HUES64 (cell line): ENCODE results near the gene SENP1.
"Not testable (repeated sequence)": the region's sequence is repeated elsewhere in the genome, so short reads cannot be mapped to it uniquely, and the experiment has no call there.

Experiments used
- H3K27ac ChIP-seq: 2 replicates; pipeline ENCODE4 v1.7.0; 2013; ENCODE audit warnings: low read depth, low read length, inconsistent platforms
- H3K27me3 ChIP-seq: 2 replicates; pipeline ENCODE4 v1.6.1; 2013; ENCODE audit warnings: mild to moderate bottlenecking, low read length; ENCODE audit not compliant: insufficient read depth
- H3K36me3 ChIP-seq: 2 replicates; pipeline ENCODE4 v1.6.1; 2013; ENCODE audit warnings: mild to moderate bottlenecking, low read length; ENCODE audit not compliant: insufficient read depth
- H3K4me1 ChIP-seq: 2 replicates; pipeline ENCODE4 v1.6.1; 2013; ENCODE audit warnings: mild to moderate bottlenecking, low read length, moderate library complexity; ENCODE audit not compliant: insufficient read depth
- H3K4me3 ChIP-seq: 2 replicates; pipeline ENCODE4 v1.5.1; 2013; ENCODE audit warnings: mild to moderate bottlenecking, low read length, moderate library complexity
- H3K9ac ChIP-seq: 2 replicates; pipeline ENCODE4 v1.6.1; 2013; ENCODE audit warnings: mild to moderate bottlenecking, low read depth, low read length
- H3K9me3 ChIP-seq: 2 replicates; pipeline ENCODE4 v1.6.1; 2013; ENCODE audit warnings: low read depth, low read length; ENCODE audit not compliant: insufficient read depth
- WGBS: fragments of 150-250, 120-280 bp; methylation state at CpG from one replicate; pipeline ENCODE4 v1.1.7; 2013; ENCODE audit warnings: missing lambda C conversion rate; 5-methylcytosine and 5-hydroxymethylcytosine counted together

Gene SENP1

GRCh38 chr12:48126953-48127630 lies 21.2 kb upstream of the SENP1 start:
- H3K9me3 ChIP-seq, result no peaks in the 10 kb centered on the region

DNA sequence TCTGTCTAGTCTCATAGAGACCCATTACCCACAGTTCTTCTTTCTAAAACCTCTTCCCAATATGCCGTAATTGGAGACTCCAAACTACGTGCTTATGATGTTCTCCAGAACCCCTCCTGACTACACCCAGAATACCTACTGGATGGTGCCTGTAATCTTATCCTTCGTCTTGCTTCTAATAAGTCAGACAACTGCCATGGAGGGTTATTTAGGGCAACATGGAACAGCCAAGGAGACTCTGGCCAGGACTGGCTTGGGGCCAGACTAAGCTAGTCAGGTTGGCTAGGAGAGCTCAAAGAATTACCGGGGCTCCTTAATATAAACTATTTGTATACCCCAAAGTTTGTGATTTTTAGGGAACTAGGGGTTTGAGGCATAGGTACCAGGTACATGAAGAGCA lies 20.1 kb upstream of the SENP1 start:
- H3K27me3 ChIP-seq, result no peaks in the 10 kb centered on the region
- no peaks in the 10 kb centered on the region for H3K4me1 ChIP-seq
- H3K27ac ChIP-seq, result no peak overlapping the region
- no peaks in the 10 kb centered on the region for H3K9me3 ChIP-seq
- H3K36me3 ChIP-seq, result peaks cover 83% of the 10 kb centered on the region
- 95% methylated on average over 4 of the region's 4 CpGs for WGBS
- no peak overlapping the region for H3K9ac ChIP-seq
- H3K4me3 ChIP-seq, result no peak overlapping the region

More at GRCh38 chr12:48126953-48127630, 21.2 kb upstream of the SENP1 start:
- H3K27ac ChIP-seq, result no peak overlapping the region
- no peak overlapping the region for H3K4me3 ChIP-seq
- no peak overlapping the region for H3K9ac ChIP-seq
- peaks cover 94% of the 10 kb centered on the region for H3K36me3 ChIP-seq
- no peaks in the 10 kb centered on the region for H3K4me1 ChIP-seq
- 94% methylated on average over 2 of the region's 2 CpGs for WGBS
- no peaks in the 10 kb centered on the region for H3K27me3 ChIP-seq

DNA sequence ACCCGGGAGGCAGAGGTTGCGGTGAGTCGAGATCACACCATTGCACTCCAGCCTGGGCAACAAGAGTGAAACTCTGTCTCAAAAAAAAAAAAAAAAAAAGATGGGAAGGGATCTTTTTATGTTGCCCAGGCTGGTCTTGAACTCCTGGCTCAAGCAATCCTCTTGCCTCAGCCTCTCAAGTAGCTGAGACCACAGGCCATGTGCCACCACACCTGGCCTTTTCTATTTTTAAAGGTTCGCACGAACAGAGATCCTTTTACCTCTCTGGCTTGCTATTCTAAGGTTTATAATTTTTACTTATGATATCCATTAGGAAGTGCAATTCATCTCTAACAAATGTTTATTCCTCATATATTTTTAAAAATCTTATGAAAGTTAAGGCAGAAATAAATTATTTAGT lies 19.7 kb upstream of the SENP1 start:
- H3K9me3 ChIP-seq, H3K27me3 ChIP-seq, H3K27ac ChIP-seq, H3K9ac ChIP-seq, H3K4me1 ChIP-seq, H3K4me3 ChIP-seq: not testable (repeated sequence)
- peaks cover 79% of the 10 kb centered on the region for H3K36me3 ChIP-seq
- 80% methylated on average over 1 of the region's 5 CpGs for WGBS

GRCh38 chr12:48123169-48123568 lies 17.3 kb upstream of the SENP1 start:
- Histone ChIP-seq H3K27me3 (no peaks in the 10 kb centered on the region), H3K9ac (no peak overlapping the region), H3K27ac (no peak overlapping the region), H3K4me1 (peaks cover 11% of the 10 kb centered on the region), H3K9me3 (no peaks in the 10 kb centered on the region), H3K36me3 (peaks cover 56% of the 10 kb centered on the region), H3K4me3 (no peak overlapping the region)
- WGBS, result 93% methylated on average over 4 of the region's 4 CpGs

DNA sequence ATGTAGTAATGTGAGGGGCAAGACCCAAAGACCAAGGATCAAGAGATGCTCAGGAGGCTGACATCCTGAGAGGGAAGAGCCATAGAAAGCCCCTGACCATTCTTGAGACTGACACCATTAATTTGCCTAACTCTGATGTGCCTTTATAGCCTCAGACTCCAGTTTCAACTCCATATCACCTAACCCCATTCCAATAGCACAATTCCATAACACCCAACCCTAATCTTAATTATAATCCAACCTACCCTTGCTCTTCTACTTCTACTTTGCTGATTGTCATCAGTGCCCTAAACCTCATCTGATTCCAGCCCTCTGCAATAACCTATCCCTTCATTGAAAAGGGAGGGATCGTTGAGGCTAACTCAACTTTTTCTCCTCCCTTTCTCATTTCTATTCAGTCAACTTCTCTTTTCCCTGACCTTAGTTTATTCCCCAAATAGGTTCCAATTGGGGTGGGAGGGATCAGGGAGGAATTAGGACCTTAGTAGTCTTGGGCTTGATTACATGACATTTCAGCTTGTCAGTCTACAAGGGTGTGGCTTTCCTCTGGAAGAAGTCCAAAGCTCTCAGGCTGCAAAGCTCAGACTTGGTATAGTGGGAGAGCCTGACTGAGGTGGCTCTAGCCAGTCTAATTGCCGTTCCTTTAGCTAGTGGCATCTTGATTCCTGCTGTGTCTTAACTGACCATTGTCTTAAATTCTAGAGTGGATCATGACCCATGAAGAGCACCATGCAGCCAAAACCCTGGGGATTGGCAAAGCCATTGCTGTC lies 16.4 kb upstream of the SENP1 start:
- peaks cover 11% of the 10 kb centered on the region for H3K4me1 ChIP-seq
- 96% methylated on average over 2 of the region's 2 CpGs for WGBS
- H3K4me3 ChIP-seq, result no peak overlapping the region
- H3K9me3 ChIP-seq, result no peaks in the 10 kb centered on the region
- H3K27ac ChIP-seq, result no peak overlapping the region
- no peaks in the 10 kb centered on the region for H3K27me3 ChIP-seq
- peaks cover 47% of the 10 kb centered on the region for H3K36me3 ChIP-seq
- no peak overlapping the region for H3K9ac ChIP-seq

DNA sequence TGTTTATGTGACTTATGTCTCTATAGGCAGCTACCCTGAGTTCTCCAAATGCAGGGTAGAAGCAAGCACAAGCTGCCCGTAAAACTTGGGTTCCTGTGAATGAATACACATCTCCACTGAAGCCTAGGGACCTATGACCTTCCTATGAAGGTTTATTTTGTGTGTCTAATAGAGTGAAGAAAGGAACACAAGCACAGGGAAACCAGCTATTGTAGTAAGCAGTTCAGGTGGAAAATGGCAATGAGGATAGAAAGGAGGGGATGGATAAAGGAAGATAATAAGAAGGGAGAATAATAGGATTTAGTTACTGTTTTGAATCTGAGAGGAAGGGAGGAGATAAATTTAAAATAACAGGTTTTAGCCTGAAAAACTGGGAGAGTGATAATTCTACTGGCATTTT lies 15.6 kb upstream of the SENP1 start:
- Histone ChIP-seq H3K4me3 (no peak overlapping the region), H3K4me1 (peaks cover 11% of the 10 kb centered on the region), H3K9ac (no peak overlapping the region), H3K9me3 (no peaks in the 10 kb centered on the region), H3K27me3 (no peaks in the 10 kb centered on the region), H3K27ac (no peak overlapping the region), H3K36me3 (peaks cover 40% of the 10 kb centered on the region)
- 95% methylated on average over 1 of the region's 1 CpG for WGBS

- peaks cover 11% of the 10 kb centered on the region for H3K4me1 ChIP-seq
- H3K4me3 ChIP-seq, result peak overlapping the region; percentile 69
- H3K27ac ChIP-seq, result peak overlapping the region; percentile 8
- peaks cover 25% of the 10 kb centered on the region for H3K36me3 ChIP-seq
- no peaks in the 10 kb centered on the region for H3K9me3 ChIP-seq
- H3K9ac ChIP-seq, result peak overlapping the region; percentile 63
- H3K27me3 ChIP-seq, result no peaks in the 10 kb centered on the region
- WGBS, result 5% methylated on average over 5 of the region's 5 CpGs
Observed at GRCh38 chr12:48119834-48120195, 13.9 kb upstream of the SENP1 start.

DNA sequence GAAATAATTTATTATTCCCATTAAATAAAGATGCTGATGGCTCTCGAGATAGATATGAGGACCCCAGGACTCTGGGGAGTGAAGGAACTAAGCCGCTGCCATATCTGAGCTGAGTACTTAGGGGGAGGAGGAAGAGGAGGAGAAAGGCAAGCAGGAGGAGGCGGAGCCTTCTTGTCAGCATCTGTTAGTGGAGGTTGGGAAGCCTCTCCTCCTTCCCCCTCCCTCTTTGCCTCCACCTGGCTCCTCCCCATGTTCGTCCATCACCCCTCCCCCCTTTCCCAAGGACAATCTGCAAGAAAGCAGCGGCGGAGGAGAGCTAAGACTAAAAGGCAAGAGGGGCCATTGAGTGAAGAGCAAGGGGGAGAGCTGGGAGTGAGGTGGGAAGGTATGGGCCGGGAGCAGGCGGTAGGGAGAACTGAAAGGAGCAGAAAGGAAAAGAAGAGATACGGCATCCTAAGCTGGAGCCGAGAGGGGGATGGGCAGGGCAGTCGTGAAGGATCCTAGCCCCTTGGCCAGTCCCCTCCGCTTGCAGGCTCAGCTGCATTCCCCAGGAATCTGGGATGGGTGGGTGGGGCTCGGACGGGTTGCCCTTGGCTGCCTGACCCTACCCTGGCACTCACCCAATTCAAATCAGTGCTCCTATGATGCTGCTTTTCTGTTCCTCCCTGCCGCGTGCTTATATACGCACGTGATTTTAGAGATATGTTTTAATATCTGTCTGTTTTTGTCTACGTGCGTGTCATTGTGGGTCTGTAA lies 13.4 kb upstream of the SENP1 start, which contains the start of gene PFKM:
PFKM (plus strand) TSS at position 287 of the 756 bp plus-strand sequence. CDS start 3,411 bp downstream, outside the sequence.
- whole genome bisulfite sequencing, result under 1% methylated on average over 18 of the region's 20 CpGs
- peaks cover 20% of the 10 kb centered on the region for H3K36me3 ChIP-seq

DNA sequence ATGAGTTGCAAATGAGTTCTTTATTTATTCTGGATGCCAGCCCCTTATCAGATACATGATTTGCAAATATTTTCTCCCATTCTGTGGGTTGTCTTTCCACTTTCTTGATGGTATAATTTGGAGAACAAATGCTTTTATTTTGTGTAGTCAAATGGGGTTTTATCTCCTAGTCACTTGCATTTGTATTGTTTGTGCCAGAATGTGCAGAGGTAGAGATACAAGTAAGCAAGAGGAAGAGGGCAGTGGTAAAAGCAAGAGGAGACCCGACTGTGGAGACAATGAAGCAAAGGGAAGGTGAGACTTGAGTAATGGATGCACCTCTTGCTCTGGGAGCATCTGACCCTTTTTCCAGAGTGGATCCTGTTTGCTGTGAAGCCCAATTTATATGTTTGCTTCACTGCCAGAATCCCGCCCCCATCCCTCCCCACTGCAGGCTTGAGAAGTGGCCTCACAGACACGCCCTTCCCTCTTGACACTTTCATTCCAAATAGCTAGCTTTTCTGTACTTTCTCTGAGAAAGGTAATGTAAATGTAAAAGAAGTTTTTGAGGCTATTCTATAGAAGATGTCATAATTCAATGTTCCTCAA lies 12.5 kb upstream of the SENP1 start:
- peaks cover 11% of the 10 kb centered on the region for H3K4me1 ChIP-seq
- no peak overlapping the region for H3K9ac ChIP-seq
- peaks cover 11% of the 10 kb centered on the region for H3K36me3 ChIP-seq
- no peaks in the 10 kb centered on the region for H3K9me3 ChIP-seq
- H3K27ac ChIP-seq, result no peak overlapping the region
- H3K4me3 ChIP-seq, result peak overlapping the region; percentile 69
- no peaks in the 10 kb centered on the region for H3K27me3 ChIP-seq
- 67% methylated on average over 2 of the region's 3 CpGs for WGBS

More for the DNA sequence above, 13.4 kb upstream of the SENP1 start, which contains the start of gene PFKM:
- Histone ChIP-seq H3K27ac (peak within 1 kb of the TSS; percentile 43), H3K4me3 (peak within 1 kb of the TSS; percentile 69), H3K4me1 (peaks cover 11% of the 10 kb centered on the region), H3K9me3 (no peaks in the 10 kb centered on the region), H3K27me3 (no peaks in the 10 kb centered on the region), H3K9ac (peak within 1 kb of the TSS; percentile 67)

- Histone ChIP-seq H3K27me3 (peaks cover 5% of the 10 kb centered on the region; the same call in 1 of the 2 replicates), H3K9me3 (no peaks in the 10 kb centered on the region), H3K27ac (no peak overlapping the region), H3K9ac (no peak overlapping the region), H3K4me1 (peaks cover 11% of the 10 kb centered on the region), H3K36me3 (no peaks in the 10 kb centered on the region), H3K4me3 (no peak overlapping the region)
- 95% methylated on average over 1 of the region's 1 CpG for WGBS
Observed at GRCh38 chr12:48115957-48116356, 10.1 kb upstream of the SENP1 start.

DNA sequence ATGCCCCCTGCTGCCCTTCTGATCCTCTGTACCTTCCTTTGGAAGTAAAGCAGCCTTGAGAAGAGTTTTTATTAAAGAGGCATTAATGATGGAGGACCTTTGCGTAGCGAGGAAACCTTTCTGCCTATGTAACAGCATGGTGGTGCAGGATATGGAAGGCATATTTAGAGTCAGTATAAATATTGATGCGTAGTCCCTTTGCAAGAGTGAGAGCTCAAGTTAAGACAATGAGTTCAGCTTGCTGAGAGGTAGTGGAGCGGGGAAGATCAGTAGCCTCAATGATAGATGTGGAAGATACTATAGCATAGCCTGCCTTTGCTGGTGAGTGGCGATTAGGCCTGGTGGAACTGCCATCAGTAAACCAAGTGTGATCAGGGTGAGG lies 5.4 kb upstream of the SENP1 start:
- WGBS, result 94% methylated on average over 5 of the region's 5 CpGs
- not testable (repeated sequence) for H3K36me3 ChIP-seq, H3K9me3 ChIP-seq, H3K9ac ChIP-seq, H3K27ac ChIP-seq, H3K4me3 ChIP-seq
- Histone ChIP-seq H3K4me1 (peaks cover 11% of the 10 kb centered on the region), H3K27me3 (peaks cover 34% of the 10 kb centered on the region; the same call in 1 of the 2 replicates)
